ENCODE results near the gene ADAM11.

Gene ADAM11

DNA sequence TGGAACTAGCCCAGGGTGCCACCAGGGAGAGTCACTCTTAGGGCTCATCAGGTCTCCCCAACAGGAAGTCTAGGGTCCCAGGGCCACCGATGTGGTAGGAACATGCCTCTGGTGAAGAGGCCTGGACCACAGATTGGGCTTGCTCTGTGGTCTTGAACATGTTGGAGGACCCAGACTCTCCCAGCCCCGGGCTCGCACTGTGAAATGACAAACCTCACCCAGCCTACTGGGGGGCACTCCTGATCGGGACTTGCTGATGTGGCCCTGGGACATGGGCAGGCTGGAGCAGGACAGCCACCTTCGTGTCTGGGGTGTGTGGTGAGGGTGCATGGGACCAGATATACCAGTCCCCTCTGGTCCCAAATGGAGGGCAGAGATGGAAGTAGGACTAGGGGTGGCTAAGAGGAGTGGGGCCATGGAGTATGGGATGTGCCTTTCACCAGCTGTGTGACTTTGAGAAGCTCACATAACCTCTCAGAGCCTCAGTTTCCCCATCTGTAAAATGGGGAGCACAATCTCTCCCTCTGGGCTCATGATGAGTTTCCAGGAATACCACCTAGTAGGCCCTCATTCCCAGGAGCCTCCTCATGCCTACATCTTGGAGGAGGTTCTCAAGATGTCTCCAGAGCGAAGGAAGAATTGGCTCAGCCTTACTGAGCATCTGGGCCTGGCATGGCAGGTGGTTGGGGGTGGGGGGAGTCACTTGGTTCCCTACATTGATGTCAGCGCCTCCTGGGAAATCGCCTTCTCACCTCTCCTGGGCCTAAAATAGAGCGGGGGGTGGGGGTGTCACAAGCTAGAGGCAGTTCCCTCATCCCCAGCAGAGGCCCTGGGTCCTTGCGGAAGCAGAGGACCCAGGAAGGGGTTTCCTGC is 1.5 kb upstream of the ADAM11 start:
- DNase-seq = no peak

- DNase-seq = no peak
These were observed 822 bp upstream of the ADAM11 start for GRCh38 chr17:44757918-44758413.

GRCh38 chr17:44759086-44759915 is 513 bp downstream of the ADAM11 start:
- DNase-seq = peak in 2 of 56 donors; percentile 23 to 67

DNA sequence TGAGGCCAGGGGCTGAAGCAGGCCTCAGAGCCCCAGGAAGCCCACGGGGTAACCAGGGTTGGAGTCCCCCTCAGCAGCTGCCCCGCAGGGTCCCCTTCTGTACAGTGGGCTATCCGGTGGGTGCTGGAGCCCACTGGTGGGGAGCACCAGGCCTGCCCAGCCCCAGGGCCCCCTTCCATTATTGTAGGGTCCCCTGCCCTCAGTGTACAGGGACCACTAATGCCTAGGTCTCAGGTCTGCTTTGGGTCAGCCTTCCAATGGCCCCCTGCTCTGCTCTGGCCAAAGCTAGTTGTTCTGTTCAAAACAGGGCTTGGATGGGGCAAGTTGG is 1.1 kb downstream of the ADAM11 start:
- no peak for DNase-seq

DNA sequence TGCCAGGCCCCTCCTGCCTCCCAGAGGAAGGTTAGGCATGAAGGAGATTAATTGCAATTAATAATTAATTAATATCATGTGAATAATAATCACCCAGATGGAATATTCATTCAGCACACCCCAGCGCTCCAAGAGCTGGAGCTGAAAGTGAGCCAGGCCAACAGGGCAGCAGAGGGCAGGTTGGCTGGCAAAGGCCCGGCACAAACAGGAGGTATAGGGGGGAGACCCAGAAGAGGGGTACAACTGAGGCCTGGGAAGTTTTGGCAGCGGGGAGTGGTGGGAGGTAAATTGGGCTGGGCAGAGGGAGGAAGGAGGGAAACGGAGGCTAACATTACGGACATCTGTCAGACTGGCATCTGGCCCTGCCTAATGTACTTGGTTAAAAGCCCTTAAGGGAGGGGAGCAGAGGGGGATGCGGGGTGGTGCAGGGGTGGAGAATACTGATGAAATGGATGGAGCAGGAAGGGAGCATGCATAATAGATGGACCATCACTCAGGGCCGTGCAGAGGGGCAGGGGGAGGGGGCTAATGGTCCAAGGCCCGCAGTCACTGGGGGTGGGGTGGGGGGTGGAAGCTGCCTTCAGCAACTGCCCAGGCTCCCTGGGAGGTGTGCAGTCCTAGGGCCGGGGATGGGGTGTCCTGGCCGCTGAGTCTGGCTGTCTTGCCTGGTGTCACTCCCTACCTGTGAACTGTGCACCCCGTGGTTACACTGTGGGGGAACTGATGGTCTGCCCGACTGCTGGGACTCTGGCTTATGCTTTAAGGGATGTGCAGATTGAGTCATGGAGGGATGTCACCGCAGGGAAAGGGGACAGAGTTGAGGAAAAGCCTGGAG is 1.9 kb downstream of the ADAM11 start:
- DNase-seq = no peak

GRCh38 chr17:44761932-44762810 is 3.4 kb downstream of the ADAM11 start:
- no peak for DNase-seq

DNA sequence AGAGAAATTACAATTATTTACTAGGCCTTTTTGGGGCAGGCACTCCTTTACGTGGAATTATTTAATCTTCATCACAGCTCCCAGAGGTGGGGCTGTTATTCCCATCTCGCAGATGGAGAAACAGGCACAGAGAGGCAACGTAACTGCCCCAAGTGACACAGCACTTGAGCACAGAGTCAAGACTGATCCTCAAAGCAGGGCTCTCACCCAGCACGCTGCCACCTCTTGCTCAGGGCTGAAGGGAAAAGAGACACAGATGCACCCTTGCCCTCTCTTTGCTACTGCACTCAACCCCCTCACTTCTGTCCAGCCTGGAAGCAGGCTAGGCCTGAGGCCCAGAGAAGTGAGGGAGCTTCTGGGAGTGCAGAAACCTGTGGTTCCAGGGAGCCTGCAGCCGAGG is 4.4 kb downstream of the ADAM11 start:
- DNase-seq = no peak

DNA sequence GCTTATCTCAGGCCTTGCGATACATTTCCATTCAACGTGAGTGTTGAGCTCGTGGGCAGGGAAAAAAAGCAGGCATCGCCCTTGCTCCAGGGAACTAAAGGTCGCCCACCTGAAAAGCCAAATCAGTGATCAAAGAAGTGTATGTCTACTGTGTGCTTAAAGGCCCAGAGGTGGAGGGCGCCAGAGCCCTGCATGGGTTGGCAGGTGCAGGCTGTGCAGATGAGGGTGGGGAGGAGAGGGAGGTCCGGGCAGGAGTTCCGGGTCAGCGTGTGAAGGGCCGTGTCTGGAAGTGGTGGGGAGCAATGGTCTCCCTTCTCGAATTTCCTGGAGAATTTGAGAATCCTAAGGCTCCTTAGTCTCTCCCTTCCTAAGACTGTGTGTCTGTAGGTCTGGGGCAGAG is 7.2 kb downstream of the ADAM11 start:
- DNase-seq = no peak

DNA sequence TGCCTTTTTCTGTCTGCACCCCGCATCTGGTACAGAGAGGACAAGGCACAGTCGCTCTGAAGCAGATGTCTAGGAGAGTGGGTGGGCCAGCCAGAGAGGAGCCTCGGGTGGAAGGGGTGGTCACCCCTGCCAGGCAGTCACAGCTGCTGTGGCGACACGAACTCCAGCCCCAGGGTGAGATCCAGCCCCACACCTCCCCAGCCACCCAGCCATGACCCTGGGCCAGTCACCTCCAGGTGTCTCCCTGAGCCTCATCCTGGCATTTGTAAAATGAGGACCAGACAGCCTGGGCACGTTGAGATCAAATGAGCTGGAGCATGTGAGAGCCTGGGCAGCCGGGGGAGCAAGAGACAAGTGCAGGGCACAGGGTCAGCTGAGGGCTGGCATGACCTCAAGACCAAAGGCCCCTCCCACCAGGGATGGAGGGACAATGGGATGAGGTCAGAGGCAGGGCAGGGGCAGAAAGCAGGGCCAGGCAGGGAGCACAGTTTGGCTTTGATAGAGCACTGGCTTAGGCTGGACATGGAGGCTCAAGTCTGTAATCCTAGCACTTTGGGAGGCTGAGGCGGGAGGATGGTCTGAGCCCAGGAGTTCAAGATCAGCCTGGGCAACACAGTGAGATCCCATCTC is 7.7 kb downstream of the ADAM11 start:
- DNase-seq = peak in 33 of 56 donors; percentile 7 to 65 (median 28)

- no peak for DNase-seq
These were observed 8.7 kb downstream of the ADAM11 start for GRCh38 chr17:44767493-44767892.

GRCh38 chr17:44768505-44769142 is 9.8 kb downstream of the ADAM11 start:
- DNase-seq = no peak

- DNase-seq = no peak
These were observed 10.4 kb downstream of the ADAM11 start for GRCh38 chr17:44769230-44769629.

GRCh38 chr17:44769647-44770084 is 10.9 kb downstream of the ADAM11 start:
- no peak for DNase-seq

- DNase-seq = no peak
These were observed 11.6 kb downstream of the ADAM11 start for GRCh38 chr17:44770166-44770925.

DNA sequence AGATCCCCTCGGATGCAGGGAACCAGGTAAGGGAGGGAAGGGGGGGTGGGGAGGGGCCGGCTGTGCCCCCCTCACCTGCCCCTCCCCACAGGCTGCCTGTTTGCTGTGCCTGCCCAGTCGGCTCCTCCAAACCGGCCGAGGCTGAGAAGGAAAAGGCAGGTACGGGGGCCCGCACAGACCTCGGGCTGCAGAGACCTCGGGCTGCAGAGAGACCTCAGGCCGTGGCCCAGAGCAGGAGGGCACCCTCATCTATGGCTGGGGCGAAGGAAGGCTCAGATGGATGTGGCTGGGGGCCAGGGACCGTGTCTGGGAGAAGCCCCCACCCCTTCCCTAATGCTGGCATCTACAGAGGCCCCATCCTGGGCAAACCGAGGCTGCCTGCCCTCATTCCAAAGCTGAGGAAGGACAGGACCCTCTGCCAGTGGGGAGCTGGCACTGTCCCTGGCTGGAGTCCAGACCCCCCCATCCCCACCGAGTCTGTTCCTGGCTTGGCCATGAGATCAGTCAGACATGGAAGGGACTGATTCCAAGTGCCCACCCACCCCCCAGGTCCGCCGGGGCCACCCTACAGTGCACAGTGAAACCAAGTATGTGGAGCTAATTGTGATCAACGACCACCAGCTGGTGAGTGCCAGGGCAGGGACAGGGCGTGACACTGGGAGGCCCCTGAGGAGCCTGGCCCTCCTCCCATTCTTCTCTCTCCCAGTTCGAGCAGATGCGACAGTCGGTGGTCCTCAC is 13.7 kb downstream of the ADAM11 start:
- no peak for DNase-seq

DNA sequence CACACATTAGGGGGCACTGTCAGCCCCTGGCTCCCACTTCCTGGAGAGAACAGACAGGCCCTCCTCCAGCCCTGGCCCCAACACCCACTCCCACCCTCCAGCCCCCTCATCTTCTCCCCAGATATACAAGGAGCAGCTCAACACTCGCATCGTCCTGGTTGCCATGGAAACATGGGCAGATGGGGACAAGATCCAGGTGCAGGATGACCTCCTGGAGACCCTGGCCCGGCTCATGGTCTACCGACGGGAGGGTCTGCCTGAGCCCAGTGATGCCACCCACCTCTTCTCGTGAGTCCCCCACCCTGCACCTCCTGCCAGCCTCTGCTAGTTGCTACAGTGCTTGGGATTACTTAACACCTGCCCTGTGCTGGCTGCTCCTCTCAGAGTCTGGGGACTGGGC is 14.4 kb downstream of the ADAM11 start:
- no peak for DNase-seq

DNA sequence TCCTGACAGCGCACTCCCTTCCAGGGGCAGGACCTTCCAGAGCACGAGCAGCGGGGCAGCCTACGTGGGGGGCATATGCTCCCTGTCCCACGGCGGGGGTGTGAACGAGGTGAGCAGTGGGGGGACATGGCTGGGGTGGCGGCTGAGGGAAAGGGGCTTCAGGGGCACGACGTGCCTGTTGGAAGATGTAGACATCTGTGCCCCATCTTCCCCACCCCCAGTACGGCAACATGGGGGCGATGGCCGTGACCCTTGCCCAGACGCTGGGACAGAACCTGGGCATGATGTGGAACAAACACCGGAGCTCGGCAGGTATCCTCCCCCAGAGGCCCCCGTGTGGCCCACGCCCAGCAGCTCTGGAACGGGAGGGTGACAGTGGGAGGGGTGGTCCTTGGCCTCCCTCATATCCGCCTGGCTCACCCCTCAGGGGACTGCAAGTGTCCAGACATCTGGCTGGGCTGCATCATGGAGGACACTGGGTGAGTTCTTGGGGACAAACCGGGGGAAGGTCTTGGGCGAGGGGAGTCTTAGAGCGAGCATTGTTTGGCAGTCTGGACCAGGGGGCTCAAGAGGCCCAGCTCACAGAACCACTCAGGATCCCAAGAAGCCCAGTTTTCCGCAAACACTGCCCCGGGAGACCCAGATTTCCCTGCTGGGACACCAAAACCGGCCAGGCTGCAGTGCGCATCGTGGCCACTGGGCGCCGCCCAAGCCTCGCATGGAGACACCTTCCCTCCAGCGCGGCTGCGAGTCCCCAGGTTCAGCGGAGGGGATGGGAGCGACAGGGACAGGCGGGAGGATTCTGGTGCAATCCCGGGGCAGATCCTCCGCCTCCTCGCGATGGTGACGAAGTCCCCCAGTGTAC is 15.7 kb downstream of the ADAM11 start:
- peak in 54 of 56 donors; percentile 25 to 91 (median 68) for DNase-seq

Data from nucleus accumbens (tissue), 56 donors.